Prostate gland (tissue), 2 donors: ENCODE data around the gene GRM8. TPM values are rescaled to one million over a fixed set of nuclear protein-coding genes. Genes with fewer than 3 reads are reported as not detected.

Experiments
- DNase-seq: peaks from one replicate; pipeline ENCODE4 v3.0.0-alpha.2; 2019; ENCODE audit warnings: low spot score
- H3K27ac ChIP-seq, 2 donors: fragments of 200-600 bp; sonication (generic); 2 replicates each; pipeline ENCODE4 v1.5.1; 2017 to 2019
- H3K27me3 ChIP-seq: fragments of 200-600 bp; sonication (generic); replicated peaks from 2 replicates; pipeline ENCODE4 v1.5.1; 2019; ENCODE audit not compliant: insufficient read depth
- H3K36me3 ChIP-seq, 2 donors: fragments of 200-600 bp; sonication (generic); 1 replicate in 1 of 2; 2 replicates in 1 of 2; pipeline versions ENCODE4 v1.5.1 to v1.8.1; 2017 to 2019
- H3K4me1 ChIP-seq: fragments of 200-600 bp; sonication (generic); replicated peaks from 2 replicates; pipeline ENCODE4 v1.5.1; 2019
- H3K4me3 ChIP-seq, 2 donors: fragments of 200-600 bp; sonication (generic); 2 replicates each; pipeline ENCODE4 v1.5.1; 2017 to 2019
- H3K9me3 ChIP-seq: fragments of 200-600 bp; sonication (generic); 2 replicates; pipeline ENCODE4 v1.5.1; 2017
- CTCF ChIP-seq, 4 experiments: fragments of 200-600 bp in 2 of 4; fragments of 450-650 bp in 2 of 4; sonication (generic) in 2 of 4; IDR thresholded peaks; 1 replicate in 3 of 4; 2 replicates in 1 of 4; pipeline ENCODE4 v1.5.1; 2016 to 2019; ENCODE audit warnings: antibody characterized with exemption in 4 of 4, mild to moderate bottlenecking in 2 of 4, moderate library complexity in 2 of 4
- POLR2A ChIP-seq: fragments of 450-650 bp; IDR thresholded peaks from one replicate; pipeline ENCODE4 v1.6.1; 2016; ENCODE audit warnings: antibody characterized with exemption, mild to moderate bottlenecking
- POLR2AphosphoS5 ChIP-seq: sonication (generic); formaldehyde crosslinking; IDR thresholded peaks from one replicate; pipeline ENCODE4 v1.6.1; 2017; ENCODE audit warnings: antibody characterized with exemption
- WGBS: methylation state at CpG from one replicate; pipeline ENCODE4 v1.1.5; 2018; 5-methylcytosine and 5-hydroxymethylcytosine counted together
- intact Hi-C: fragments of 100-400 bp; cut with DNase I; formaldehyde crosslinking; loops from one replicate; pipeline ENCODE4 v1.14.2; 2022
- total RNA-seq, 2 donors: library from RNA; depleted of rRNA; stranded (reverse); fragments of >200 nt; gene quantifications; one replicate each; pipeline ENCODE4 v1.1.0, GENCODE V29; 2016

The GRM8 gene
- total RNA-seq, 2 donors from 2014 or later = 1.3 to 3.7 TPM

DNA sequence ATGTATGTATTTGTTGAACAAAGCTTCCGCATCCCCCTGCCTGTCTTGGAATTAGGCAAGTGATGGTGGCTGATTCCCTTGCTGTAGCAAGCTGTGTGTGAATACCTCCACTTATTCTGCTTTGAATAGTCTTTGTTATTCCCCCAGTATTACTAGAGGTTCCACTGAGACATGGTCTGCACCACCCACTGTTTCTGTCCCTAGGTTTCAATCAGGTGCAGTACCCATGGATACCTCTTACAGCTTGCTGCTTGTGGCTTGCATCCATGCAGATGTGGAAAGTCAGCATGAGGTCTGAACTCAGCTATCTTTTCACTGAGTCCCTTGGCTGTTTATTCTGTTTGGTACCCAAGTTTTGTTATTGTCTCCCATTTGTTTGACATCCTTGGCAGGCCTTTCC lies 447.4 kb downstream of the GRM8 start:
- Histone ChIP-seq H3K27ac (no peak overlapping the region), H3K9me3 (no peaks in the 10 kb centered on the region), H3K27me3 (no peaks in the 10 kb centered on the region), H3K36me3 (no peaks in the 10 kb centered on the region), H3K4me1 (no peaks in the 10 kb centered on the region), H3K4me3 (no peak overlapping the region)
- no peak for DNase-seq
- intact Hi-C loops = no loop called here
- WGBS = 100% methylated on average over 1 of the region's 1 CpG
- TF ChIP-seq POLR2AphosphoS5 (no peak), CTCF (IDR thresholded peaks at IDR 0.05) (no peak), POLR2A (no peak)

DNA sequence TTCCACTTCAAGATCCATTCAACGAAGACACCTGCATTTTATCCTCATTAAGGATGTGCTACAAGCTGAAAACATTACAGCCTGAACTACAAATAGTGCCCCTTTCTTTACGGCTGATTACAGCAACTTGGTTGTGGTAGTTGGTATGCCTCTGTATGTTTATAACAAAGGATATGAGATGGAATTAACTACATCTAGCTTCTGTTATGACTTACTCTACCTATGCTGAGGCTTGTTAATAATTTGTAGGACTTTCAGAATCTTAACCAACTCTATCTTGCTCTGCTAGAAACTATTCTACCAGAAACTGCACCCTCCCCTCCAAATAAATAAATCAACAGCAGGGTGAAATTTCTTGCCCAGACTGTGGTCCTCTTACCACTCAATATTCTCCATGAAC lies 448.1 kb downstream of the GRM8 start:
- Histone ChIP-seq H3K4me1 (no peaks in the 10 kb centered on the region), H3K27ac (no peak overlapping the region), H3K9me3 (no peaks in the 10 kb centered on the region), H3K27me3 (no peaks in the 10 kb centered on the region), H3K36me3 (no peaks in the 10 kb centered on the region), H3K4me3 (no peak overlapping the region)
- DNase-seq = no peak
- TF ChIP-seq POLR2A (no peak), CTCF (IDR thresholded peaks at IDR 0.05) (no peak), POLR2AphosphoS5 (no peak)
- 52% methylated on average over 2 of the region's 2 CpGs for WGBS
- intact Hi-C loops = no loop called here

GRCh38 chr7:126803990-126804389 lies 448.8 kb downstream of the GRM8 start:
- intact Hi-C loops = no loop called here

DNA sequence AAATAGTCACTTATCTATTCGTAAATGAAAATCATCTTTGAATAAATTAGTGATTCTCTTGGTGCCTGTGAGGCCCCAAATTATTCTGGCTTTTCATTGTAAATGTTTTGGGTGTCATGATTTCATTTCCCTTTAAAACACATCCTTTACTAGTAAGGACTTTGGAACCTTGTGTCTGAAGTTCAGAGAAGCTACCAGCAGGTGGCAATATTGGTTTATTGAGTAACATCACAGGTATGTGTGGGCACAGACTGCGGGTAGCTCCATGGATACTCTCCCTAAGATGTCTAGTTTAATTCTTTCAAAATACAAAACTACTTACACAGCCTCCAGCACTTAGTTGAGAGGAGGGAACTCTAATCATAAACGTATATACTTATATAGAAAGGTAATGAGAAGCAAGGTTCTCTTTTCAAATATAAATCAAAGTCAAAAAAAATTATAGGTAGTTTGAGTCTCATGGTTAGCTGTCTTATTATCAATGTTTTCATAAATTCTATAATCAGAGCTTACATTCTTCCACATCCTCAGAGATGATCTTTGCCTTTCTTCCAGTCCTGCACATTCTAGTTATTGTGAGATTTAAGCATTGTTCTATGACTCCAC lies 449.6 kb downstream of the GRM8 start:
- no peaks in the 10 kb centered on the region for H3K4me1 ChIP-seq
- no peak overlapping the region for H3K4me3 ChIP-seq
- WGBS = 31% methylated on average over 3 of the region's 3 CpGs
- TF ChIP-seq CTCF (IDR thresholded peaks at IDR 0.05) = peak; percentile 39 to 73 (median 58)
- no peak for TF ChIP-seq POLR2AphosphoS5
- no peak for TF ChIP-seq POLR2A
- H3K9me3 ChIP-seq = no peaks in the 10 kb centered on the region
- H3K36me3 ChIP-seq = no peaks in the 10 kb centered on the region
- DNase-seq = peak; percentile 50
- H3K27me3 ChIP-seq = peaks cover 2% of the 10 kb centered on the region
- intact Hi-C loops = no loop called here
- no peak overlapping the region for H3K27ac ChIP-seq

More at GRCh38 chr7:126803990-126804389, 448.8 kb downstream of the GRM8 start:
- Histone ChIP-seq H3K4me1 (no peaks in the 10 kb centered on the region), H3K9me3 (no peaks in the 10 kb centered on the region), H3K4me3 (no peak overlapping the region), H3K27me3 (peaks cover 2% of the 10 kb centered on the region), H3K27ac (no peak overlapping the region), H3K36me3 (no peaks in the 10 kb centered on the region)
- WGBS = 44% methylated on average over 2 of the region's 2 CpGs
- DNase-seq = no peak
- no peak for TF ChIP-seq CTCF (IDR thresholded peaks at IDR 0.05)
- no peak for TF ChIP-seq POLR2AphosphoS5
- TF ChIP-seq POLR2A = no peak

GRCh38 chr7:126801733-126802132 lies 451.0 kb downstream of the GRM8 start:
- no peak for DNase-seq
- no peak overlapping the region for H3K27ac ChIP-seq
- intact Hi-C loops = no loop called here

More at GRCh38 chr7:126801733-126802132, 451.0 kb downstream of the GRM8 start:
- peaks cover 2% of the 10 kb centered on the region for H3K27me3 ChIP-seq
- no peaks in the 10 kb centered on the region for H3K4me1 ChIP-seq
- 47% methylated on average over 3 of the region's 3 CpGs for WGBS
- H3K36me3 ChIP-seq = no peaks in the 10 kb centered on the region
- no peak overlapping the region for H3K4me3 ChIP-seq
- no peaks in the 10 kb centered on the region for H3K9me3 ChIP-seq
- TF ChIP-seq POLR2AphosphoS5 (no peak), POLR2A (no peak), CTCF (IDR thresholded peaks at IDR 0.05) (no peak)
